Stimulated activated CD4-positive, alpha-beta T cell treated with anti-CD3 and anti-CD28 coated beads, Interleukin-12 subunit alpha, Interleukin-12 subunit beta, amount 100 ng/mL, for 24 hours (primary cell): Measurements from ENCODE around the gene ANKRD29.

Source experiments
- DNase-seq, 2 experiments: peaks; one replicate each; pipeline ENCODE4 v3.0.0-alpha.2; 2020; ENCODE audit warnings: low read depth in 2 of 2

The ANKRD29 gene

GRCh38 chr18:23684515-23685197 is 21.9 kb upstream of the ANKRD29 start:
- DNase-seq: no peak

GRCh38 chr18:23683671-23684070 is 21.0 kb upstream of the ANKRD29 start:
- DNase-seq: no peak

- no peak for DNase-seq
These were observed 20.4 kb upstream of the ANKRD29 start for GRCh38 chr18:23683155-23683554.

- no peak for DNase-seq
These were observed 19.8 kb upstream of the ANKRD29 start for GRCh38 chr18:23682472-23682871.

- DNase-seq: no peak
These were observed 19.3 kb upstream of the ANKRD29 start for GRCh38 chr18:23682045-23682444.

- DNase-seq: no peak
These were observed 13.2 kb upstream of the ANKRD29 start for GRCh38 chr18:23675896-23676295.

- DNase-seq: no peak
These were observed 12.5 kb upstream of the ANKRD29 start for GRCh38 chr18:23675236-23675635.

GRCh38 chr18:23673725-23674124 is 11.0 kb upstream of the ANKRD29 start:
- no peak for DNase-seq

- DNase-seq: no peak
These were observed 8.9 kb upstream of the ANKRD29 start for GRCh38 chr18:23671564-23671963.

GRCh38 chr18:23669804-23670405 is 7.2 kb upstream of the ANKRD29 start:
- DNase-seq: no peak

- DNase-seq: no peak
These were observed 6.6 kb upstream of the ANKRD29 start for GRCh38 chr18:23669202-23669766.

GRCh38 chr18:23668731-23669130 is 6.0 kb upstream of the ANKRD29 start:
- no peak for DNase-seq

GRCh38 chr18:23667114-23667513 is 4.4 kb upstream of the ANKRD29 start:
- DNase-seq: no peak

- no peak for DNase-seq
These were observed 2.0 kb upstream of the ANKRD29 start for GRCh38 chr18:23664674-23665073.

- DNase-seq: no peak
These were observed 889 bp downstream of the ANKRD29 start for GRCh38 chr18:23661735-23662308.

GRCh38 chr18:23658285-23658684 is 4.4 kb downstream of the ANKRD29 start:
- DNase-seq: no peak

- DNase-seq: no peak
These were observed 10.5 kb downstream of the ANKRD29 start for GRCh38 chr18:23652232-23652631.

- DNase-seq: no peak
These were observed 11.5 kb downstream of the ANKRD29 start for GRCh38 chr18:23650968-23651927.

GRCh38 chr18:23648940-23649607 is 13.6 kb downstream of the ANKRD29 start:
- DNase-seq: no peak

GRCh38 chr18:23648456-23648855 is 14.3 kb downstream of the ANKRD29 start:
- no peak for DNase-seq

- DNase-seq: no peak
These were observed 16.4 kb downstream of the ANKRD29 start for GRCh38 chr18:23646282-23646681.
